OCI-LY7 (cell line): Measurements from ENCODE around the gene HERPUD2. TPM values are rescaled to one million over a fixed set of nuclear protein-coding genes. Genes with fewer than 3 reads are reported as not detected.
"Not testable (repeated sequence)": the region's sequence is repeated elsewhere in the genome, so short reads cannot be mapped to it uniquely, and the experiment has no call there.

Experiments
- BruUV-seq: library from RNA; stranded (reverse); fragments of 400-500 nt; replicated peaks from 2 replicates; lab custom pipeline; 2021; lab: Mats Ljungman, UMichigan
- CTCF ChIA-PET: fragments of 300-600 bp; sonication (Branson Sonifier 250); formaldehyde crosslinking; loops from one replicate; lab custom pipeline; 2022; ENCODE audit warnings: antibody characterized with exemption; ENCODE audit not compliant: unreplicated experiment; lab: Charles Lee
- POLR2A ChIA-PET: fragments of 300-600 bp; sonication (Branson Sonifier 250); formaldehyde crosslinking; loops from one replicate; lab custom pipeline; 2022; ENCODE audit warnings: antibody characterized with exemption; lab: Charles Lee
- DNase-seq: peaks from one replicate; pipeline ENCODE4 v3.0.0-alpha.2; 2015; ENCODE audit warnings: low spot score
- H2AFZ ChIP-seq: fragments of 200-600 bp; sonication (generic), shearing (Covaris generic); 2 replicates; pipeline ENCODE4 v1.6.1; 2014; ENCODE audit warnings: mild to moderate bottlenecking, antibody characterized with exemption, low read length, moderate library complexity
- H3K27ac ChIP-seq: fragments of 200-600 bp; sonication (generic); 2 replicates; pipeline ENCODE4 v1.5.1; 2014; ENCODE audit warnings: mixed run types, low read depth, mild to moderate bottlenecking, moderate library complexity, low read length, inconsistent platforms; ENCODE audit not compliant: poor library complexity, severe bottlenecking
- H3K36me3 ChIP-seq: fragments of 200-600 bp; sonication (generic); 2 replicates; pipeline ENCODE4 v1.6.1; 2014; ENCODE audit warnings: mild to moderate bottlenecking, antibody characterized with exemption, low read length, moderate library complexity, mixed read lengths; ENCODE audit not compliant: insufficient read depth
- H3K4me1 ChIP-seq: fragments of 200-600 bp; sonication (generic); 2 replicates; pipeline ENCODE4 v1.5.1; 2014; ENCODE audit warnings: mild to moderate bottlenecking, low read length; ENCODE audit not compliant: insufficient read depth, poor library complexity, severe bottlenecking
- H3K4me2 ChIP-seq: fragments of 200-600 bp; sonication (generic); 2 replicates; pipeline ENCODE4 v1.6.1; 2014; ENCODE audit warnings: mild to moderate bottlenecking, low read length
- H3K4me3 ChIP-seq: fragments of 200-600 bp; sonication (generic); 2 replicates; pipeline ENCODE4 v1.5.1; 2014; ENCODE audit warnings: mild to moderate bottlenecking, low read depth, low read length; ENCODE audit not compliant: poor library complexity, severe bottlenecking
- H3K79me2 ChIP-seq: fragments of 200-600 bp; sonication (generic); 2 replicates; pipeline ENCODE4 v1.6.1; 2016; ENCODE audit warnings: low read depth, mild to moderate bottlenecking, low read length, moderate library complexity, mixed read lengths; ENCODE audit not compliant: insufficient read depth
- H3K9me2 ChIP-seq: fragments of 200-600 bp; sonication (generic); 2 replicates; pipeline ENCODE4 v1.6.1; 2016; ENCODE audit warnings: mild to moderate bottlenecking, low read length, mixed read lengths; ENCODE audit not compliant: insufficient read depth
- H3K9me3 ChIP-seq: fragments of 200-600 bp; sonication (generic); 2 replicates; pipeline ENCODE4 v1.6.1; 2014; ENCODE audit warnings: mild to moderate bottlenecking, mixed run types, low read length, mixed read lengths
- H4K20me1 ChIP-seq: fragments of 200-600 bp; sonication (generic); 2 replicates; pipeline ENCODE4 v1.6.1; 2014; ENCODE audit warnings: mild to moderate bottlenecking, antibody characterized with exemption, low read length, moderate library complexity, mixed read lengths; ENCODE audit not compliant: insufficient read depth
- CTCF ChIP-seq: fragments of 200-600 bp; sonication (generic); conservative IDR thresholded peaks from 2 replicates; pipeline ENCODE4 v1.5.1; 2014; ENCODE audit warnings: mild to moderate bottlenecking, antibody characterized with exemption, low read length, moderate library complexity, mixed read lengths
- EZH2phosphoT487 ChIP-seq: fragments of 200-600 bp; sonication (generic); IDR thresholded peaks from 2 replicates; pipeline ENCODE4 v1.6.1; 2018; ENCODE audit warnings: low read depth, borderline replicate concordance, mild to moderate bottlenecking, mixed run types, antibody characterized with exemption, low read length, moderate library complexity, mixed read lengths
- intact Hi-C: fragments of 100-400 bp; cut with micrococcal nuclease; formaldehyde crosslinking; loops from one replicate; pipeline ENCODE4 v1.10.0; 2022; ENCODE audit not compliant: unreplicated experiment
- total RNA-seq, 2 experiments: library from RNA; depleted of rRNA in 1 of 2; stranded (reverse); fragments of >200 nt in 1 of 2; shearing (Covaris generic) in 1 of 2; gene quantifications; 2 replicates each; pipeline ENCODE4 v1.2.3, GENCODE V29; 2014 to 2022

Gene HERPUD2
- total RNA-seq, 2 experiments from 2014 or later, result 11.9 to 20.6 TPM

GRCh38 chr7:35670856-35671569 is 23.9 kb downstream of the HERPUD2 start:
- CTCF ChIA-PET, result no interaction called here
- intact Hi-C loops, result no loop called here
- POLR2A ChIA-PET, result interaction anchor here (0.8 to 1.4 kb wide), 3 partner anchors 20 to 29 kb away, joined by 3 read pairs; no protein-coding TSS in a partner anchor
- Histone ChIP-seq H3K9me3 (no peaks in the 10 kb centered on the region), H2AFZ (no peak overlapping the region), H4K20me1 (no peaks in the 10 kb centered on the region), H3K4me2 (no peak overlapping the region), H3K4me1 (no peaks in the 10 kb centered on the region), H3K36me3 (peaks cover 20% of the 10 kb centered on the region), H3K4me3 (no peak overlapping the region), H3K79me2 (peaks cover 12% of the 10 kb centered on the region; the same call in 1 of the 2 replicates), H3K27ac (no peak overlapping the region), H3K9me2 (no peaks in the 10 kb centered on the region)
- no peak for DNase-seq
- TF ChIP-seq CTCF (no peak), EZH2phosphoT487 (no peak)
- BruUV-seq, result no TSS peak

- H3K9me2 ChIP-seq, H3K79me2 ChIP-seq, H3K4me2 ChIP-seq, H3K27ac ChIP-seq, CTCF ChIA-PET, H3K4me1 ChIP-seq, POLR2A ChIA-PET, intact Hi-C loops, DNase-seq, H3K9me3 ChIP-seq, BruUV-seq, H2AFZ ChIP-seq, H3K4me3 ChIP-seq, H4K20me1 ChIP-seq: not testable (repeated sequence)
- H3K36me3 ChIP-seq, result peaks cover 12% of the 10 kb centered on the region
Measured at GRCh38 chr7:35660411-35660810, 34.5 kb downstream of the HERPUD2 start.

GRCh38 chr7:35658606-35659201 is 36.2 kb downstream of the HERPUD2 start:
- CTCF ChIA-PET, result no interaction called here
- no peak overlapping the region for H3K27ac ChIP-seq
- no peak for DNase-seq

More at GRCh38 chr7:35658606-35659201, 36.2 kb downstream of the HERPUD2 start:
- H2AFZ ChIP-seq, result no peak overlapping the region
- H3K79me2 ChIP-seq, result no peaks in the 10 kb centered on the region
- TF ChIP-seq CTCF (no peak), EZH2phosphoT487 (no peak)
- no peaks in the 10 kb centered on the region for H3K9me2 ChIP-seq
- peaks cover 8% of the 10 kb centered on the region for H3K36me3 ChIP-seq
- no peaks in the 10 kb centered on the region for H4K20me1 ChIP-seq
- POLR2A ChIA-PET, result interaction anchor here (0.7 to 1.9 kb wide), 4 partner anchors 11 to 829 kb away, joined by 3 to 6 read pairs (median 4); no protein-coding TSS in a partner anchor
- no TSS peak for BruUV-seq
- H3K4me3 ChIP-seq, result no peak overlapping the region
- H3K9me3 ChIP-seq, result no peaks in the 10 kb centered on the region
- peaks cover 5% of the 10 kb centered on the region for H3K4me1 ChIP-seq
- intact Hi-C loops, result no loop called here
- no peak overlapping the region for H3K4me2 ChIP-seq
